Measurements from ENCODE around the gene MSGN1. TPM values are rescaled to one million over a fixed set of nuclear protein-coding genes. Genes with fewer than 3 reads are reported as not detected.

The MSGN1 gene
- total RNA-seq, 1 donor from 2014 or later, result not detected

- H3K36me3 ChIP-seq, result no peaks in the 10 kb centered on the region
- no peaks in the 10 kb centered on the region for H3K4me1 ChIP-seq
- peak; percentile 90 for ATAC-seq
- no peak for DNase-seq
- H3K9me3 ChIP-seq, result no peaks in the 10 kb centered on the region
- H3K27ac ChIP-seq, result no peak overlapping the region
- no peak overlapping the region for H3K4me3 ChIP-seq
- H3K27me3 ChIP-seq, result no peaks in the 10 kb centered on the region
- intact Hi-C loops (cut with DNase I), result loop anchor here (10.0 kb wide), 1 partner anchor 303 kb away; no protein-coding TSS in a partner anchor
- TF ChIP-seq CTCF (IDR thresholded peaks at IDR 0.05), result peak; percentile 90
These were observed 35.7 kb downstream of the MSGN1 start for GRCh38 chr2:17851731-17852585.

- H3K36me3 ChIP-seq, result no peaks in the 10 kb centered on the region
- TF ChIP-seq CTCF (IDR thresholded peaks at IDR 0.05), result no peak
- no peak overlapping the region for H3K4me3 ChIP-seq
- H3K9me3 ChIP-seq, result no peaks in the 10 kb centered on the region
- H3K27me3 ChIP-seq, result no peaks in the 10 kb centered on the region
- H3K4me1 ChIP-seq, result no peaks in the 10 kb centered on the region
- ATAC-seq, result no peak
- H3K27ac ChIP-seq, result no peak overlapping the region
- intact Hi-C loops (cut with DNase I), result loop anchor here (10.0 kb wide), 1 partner anchor 301 kb away; no protein-coding TSS in a partner anchor
- DNase-seq, result no peak
These were observed 37.5 kb downstream of the MSGN1 start for GRCh38 chr2:17853799-17854198.

DNA sequence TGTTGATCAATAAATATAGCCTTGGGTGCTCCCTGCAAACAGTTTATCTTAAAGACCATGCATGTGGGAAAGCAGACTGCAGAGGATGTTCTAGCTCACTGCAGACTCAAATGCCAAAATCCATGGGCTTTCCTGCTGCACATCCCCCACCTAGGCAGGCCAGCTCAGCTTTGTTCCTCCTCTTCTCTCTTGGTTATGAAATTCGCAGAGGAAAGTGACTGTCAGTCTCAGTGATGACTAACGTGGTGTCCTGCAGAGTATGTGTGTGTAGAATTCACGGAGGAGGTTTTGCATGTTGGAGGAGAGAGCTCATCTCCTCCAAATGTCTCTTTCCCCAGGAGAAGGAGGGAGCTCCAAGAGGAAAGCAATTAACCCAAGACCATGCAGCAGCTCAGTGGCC lies 40.8 kb downstream of the MSGN1 start:
- DNase-seq, result no peak

GRCh38 chr2:17858064-17858463 lies 41.8 kb downstream of the MSGN1 start:
- Histone ChIP-seq H3K4me3 (no peak overlapping the region), H3K36me3 (no peaks in the 10 kb centered on the region), H3K27me3 (peaks cover 5% of the 10 kb centered on the region), H3K9me3 (no peaks in the 10 kb centered on the region), H3K27ac (no peak overlapping the region), H3K4me1 (no peaks in the 10 kb centered on the region)
- DNase-seq, result no peak
- intact Hi-C loops (cut with DNase I), result loop anchor here (10.0 kb wide), 1 partner anchor 297 kb away; no protein-coding TSS in a partner anchor
- TF ChIP-seq CTCF (IDR thresholded peaks at IDR 0.05), result no peak
- ATAC-seq, result no peak

More for the DNA sequence above, 40.8 kb downstream of the MSGN1 start:
- no peak for ATAC-seq
- H3K4me1 ChIP-seq, result no peaks in the 10 kb centered on the region
- H3K27ac ChIP-seq, result no peak overlapping the region
- no peaks in the 10 kb centered on the region for H3K9me3 ChIP-seq
- H3K4me3 ChIP-seq, result no peak overlapping the region
- H3K36me3 ChIP-seq, result no peaks in the 10 kb centered on the region
- peaks cover 5% of the 10 kb centered on the region for H3K27me3 ChIP-seq
- TF ChIP-seq CTCF (IDR thresholded peaks at IDR 0.05), result no peak
- intact Hi-C loops (cut with DNase I), result loop anchor here (10.0 kb wide), 1 partner anchor 298 kb away; no protein-coding TSS in a partner anchor

DNA sequence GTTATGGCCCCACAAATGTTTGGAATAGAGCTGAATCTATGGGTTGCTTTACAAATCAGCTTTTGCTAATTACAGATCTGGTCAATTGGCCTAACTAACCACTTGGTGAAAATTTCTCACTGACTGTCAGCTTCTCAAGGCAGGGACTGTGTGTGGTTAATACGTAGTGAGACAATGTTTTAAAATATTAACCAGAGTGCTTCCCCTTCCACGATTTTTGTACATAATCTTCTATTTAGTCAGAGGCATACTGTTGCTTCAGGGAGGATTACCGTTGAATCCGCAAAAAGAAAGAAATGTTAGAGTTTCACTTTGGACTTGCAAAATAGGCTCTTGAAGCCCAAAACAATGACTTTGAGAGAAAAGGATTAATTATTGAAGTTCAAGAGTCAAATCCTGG lies 47.3 kb downstream of the MSGN1 start:
- ATAC-seq (no peak), DNase-seq (no peak)
- Histone ChIP-seq H3K4me1 (no peaks in the 10 kb centered on the region), H3K36me3 (no peaks in the 10 kb centered on the region), H3K27me3 (peaks cover 5% of the 10 kb centered on the region), H3K9me3 (no peaks in the 10 kb centered on the region), H3K27ac (no peak overlapping the region), H3K4me3 (no peak overlapping the region)
- no peak for TF ChIP-seq CTCF (IDR thresholded peaks at IDR 0.05)
- intact Hi-C loops (cut with DNase I), result no loop called here
